GM21367 (cell line): ENCODE data around the gene TMEM72.

Experiments
- ATAC-seq: cut with Tn5 transposase; IDR thresholded peaks from one replicate; pipeline ENCODE4 v1.9.1; 2021; ENCODE audit not compliant: unreplicated experiment

The TMEM72 gene

DNA sequence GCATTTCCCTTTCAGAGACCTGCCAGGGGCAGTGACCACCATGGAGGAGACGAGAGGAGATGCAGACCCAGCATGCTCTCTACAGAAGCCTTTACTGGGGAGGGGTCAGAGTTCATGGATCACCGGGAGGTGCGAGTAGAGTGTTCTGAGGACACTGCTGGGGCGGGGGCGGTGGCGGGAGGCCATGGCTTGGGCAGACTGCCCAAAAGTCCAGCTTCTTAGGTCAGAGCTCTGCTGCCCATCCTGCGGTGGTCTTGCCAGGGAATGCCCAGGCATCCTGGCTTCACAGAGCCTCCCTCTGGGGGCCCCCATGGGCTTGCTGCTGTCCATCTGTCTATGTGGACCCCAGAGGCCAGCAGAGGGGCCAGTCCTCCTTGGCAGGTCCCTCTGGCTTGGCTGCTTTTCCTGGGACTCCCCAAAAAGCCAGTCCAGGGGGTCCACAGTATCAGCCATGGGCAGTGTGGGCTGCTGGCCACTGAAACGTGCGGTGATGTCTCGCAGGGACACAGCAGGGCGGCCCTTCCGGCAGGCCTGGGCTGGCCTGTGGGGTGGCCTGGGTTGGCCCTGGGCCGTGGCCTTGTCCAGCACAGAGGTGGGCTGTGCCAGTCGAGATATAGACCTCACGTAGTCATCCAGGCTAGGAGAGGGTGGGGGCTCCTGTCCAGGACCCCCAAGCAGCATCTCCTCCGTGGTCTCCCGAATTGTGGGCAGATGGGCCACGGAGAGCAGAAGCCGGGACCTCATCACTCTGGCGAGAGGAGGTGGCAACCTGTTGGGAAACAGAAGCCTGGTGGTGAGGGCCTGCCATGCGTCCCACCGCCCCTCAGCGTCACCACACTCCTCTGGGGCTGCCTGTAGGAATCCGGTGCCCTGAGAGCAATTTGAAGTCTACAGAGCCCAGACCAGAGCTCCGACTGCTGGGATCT lies 66.4 kb downstream of the TMEM72 start:
- no peak for ATAC-seq

DNA sequence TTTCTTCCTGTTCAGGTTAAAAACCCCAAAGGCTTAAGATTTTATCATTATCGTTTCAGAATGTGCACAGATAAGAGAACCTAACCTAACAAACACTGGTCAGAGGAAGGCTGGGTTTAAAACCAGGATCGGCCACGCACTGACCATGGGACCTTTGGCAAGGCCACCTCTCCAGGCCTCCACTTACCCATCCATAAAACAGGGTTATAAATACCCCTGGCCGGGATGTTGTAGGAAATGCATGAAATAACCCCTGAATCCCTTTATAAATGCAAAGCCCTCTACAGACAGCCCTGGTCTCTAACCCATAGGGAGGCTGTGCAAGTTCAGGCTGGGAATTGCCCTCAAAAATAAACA lies 67.1 kb downstream of the TMEM72 start:
- ATAC-seq: no peak

DNA sequence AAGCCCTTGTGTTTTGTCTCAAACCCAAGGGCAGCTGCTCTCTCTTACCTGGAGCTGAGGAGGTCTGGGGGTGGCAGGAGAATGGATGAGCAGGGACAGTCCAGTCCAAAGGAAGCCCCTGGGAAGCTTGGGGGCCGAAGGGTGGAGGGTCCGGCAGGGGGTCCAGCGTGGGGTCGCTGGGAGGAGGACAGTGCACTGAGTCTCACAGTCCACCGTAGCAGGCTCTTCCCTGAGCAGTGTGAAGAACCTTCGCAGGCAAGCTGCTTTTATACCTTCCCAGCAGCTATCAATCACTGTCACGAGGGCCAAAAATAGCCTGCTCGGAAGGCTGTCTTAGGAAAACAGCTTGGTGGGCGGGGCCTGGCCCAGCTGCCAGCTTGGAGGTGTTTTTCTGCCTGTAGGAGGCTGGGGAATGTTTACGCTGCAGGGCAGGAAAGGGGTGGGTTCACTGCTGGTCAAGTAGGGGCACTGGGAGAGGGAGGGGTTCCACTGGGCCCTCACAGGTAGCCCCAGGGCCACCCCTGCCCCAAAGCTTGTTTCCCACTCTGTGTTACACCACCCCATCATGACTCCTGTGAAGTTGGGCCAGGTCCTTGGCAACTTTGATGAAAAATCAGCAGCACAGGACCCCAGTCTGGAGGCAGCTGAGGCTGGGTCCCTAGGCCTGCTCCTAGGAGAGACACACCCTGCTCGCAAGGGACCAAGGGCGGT lies 67.6 kb downstream of the TMEM72 start, which contains the start of gene DEPP1:
Gene DEPP1 (minus strand): TSS at position 240 of the 711 bp plus-strand sequence. CDS start 779 bp downstream, outside the sequence.
- no peak for ATAC-seq

DNA sequence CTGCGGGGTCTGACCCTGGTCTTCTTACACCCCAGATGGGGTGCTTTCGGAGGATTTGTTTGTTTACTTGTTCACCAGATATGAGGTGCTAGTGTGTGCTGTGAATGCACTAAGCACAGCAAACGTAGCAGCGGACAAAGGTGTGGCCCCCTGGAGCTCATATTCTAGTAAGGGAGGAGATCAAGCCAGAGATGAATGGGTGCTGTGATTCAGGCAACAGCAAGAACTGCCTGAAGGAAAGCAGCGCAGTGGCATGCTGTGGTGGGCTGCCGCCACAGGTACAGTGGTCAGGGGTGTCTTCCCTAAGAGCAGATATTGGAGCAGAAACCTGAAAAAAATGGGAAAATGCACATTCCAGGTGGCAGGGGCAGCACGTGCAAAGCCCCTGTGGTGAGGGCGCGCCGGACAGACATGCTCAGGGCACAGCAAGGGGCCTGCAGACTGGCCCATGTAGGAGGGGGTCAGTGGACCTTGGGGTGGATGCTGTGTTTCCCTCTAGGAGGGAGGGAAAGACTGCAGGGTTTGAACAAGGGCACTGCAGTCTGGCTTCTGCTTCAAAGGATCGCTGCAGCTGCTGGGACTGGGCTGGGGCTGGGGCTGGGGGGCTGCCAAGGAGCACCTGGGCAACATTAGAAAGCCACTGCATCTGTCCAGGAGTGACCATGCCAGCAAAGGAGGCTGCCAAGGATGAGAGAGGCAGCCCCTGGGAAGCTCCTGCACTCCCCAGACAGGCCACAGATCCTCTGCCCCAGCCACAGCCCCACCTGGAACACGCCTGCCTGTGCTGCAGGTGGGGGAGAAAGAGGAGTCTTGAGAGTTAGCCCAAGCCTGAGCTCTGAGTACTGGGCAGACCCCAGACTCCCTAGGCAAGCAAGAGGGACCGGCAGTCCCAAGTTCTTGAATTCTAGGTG lies 68.4 kb downstream of the TMEM72 start:
- no peak for ATAC-seq

DNA sequence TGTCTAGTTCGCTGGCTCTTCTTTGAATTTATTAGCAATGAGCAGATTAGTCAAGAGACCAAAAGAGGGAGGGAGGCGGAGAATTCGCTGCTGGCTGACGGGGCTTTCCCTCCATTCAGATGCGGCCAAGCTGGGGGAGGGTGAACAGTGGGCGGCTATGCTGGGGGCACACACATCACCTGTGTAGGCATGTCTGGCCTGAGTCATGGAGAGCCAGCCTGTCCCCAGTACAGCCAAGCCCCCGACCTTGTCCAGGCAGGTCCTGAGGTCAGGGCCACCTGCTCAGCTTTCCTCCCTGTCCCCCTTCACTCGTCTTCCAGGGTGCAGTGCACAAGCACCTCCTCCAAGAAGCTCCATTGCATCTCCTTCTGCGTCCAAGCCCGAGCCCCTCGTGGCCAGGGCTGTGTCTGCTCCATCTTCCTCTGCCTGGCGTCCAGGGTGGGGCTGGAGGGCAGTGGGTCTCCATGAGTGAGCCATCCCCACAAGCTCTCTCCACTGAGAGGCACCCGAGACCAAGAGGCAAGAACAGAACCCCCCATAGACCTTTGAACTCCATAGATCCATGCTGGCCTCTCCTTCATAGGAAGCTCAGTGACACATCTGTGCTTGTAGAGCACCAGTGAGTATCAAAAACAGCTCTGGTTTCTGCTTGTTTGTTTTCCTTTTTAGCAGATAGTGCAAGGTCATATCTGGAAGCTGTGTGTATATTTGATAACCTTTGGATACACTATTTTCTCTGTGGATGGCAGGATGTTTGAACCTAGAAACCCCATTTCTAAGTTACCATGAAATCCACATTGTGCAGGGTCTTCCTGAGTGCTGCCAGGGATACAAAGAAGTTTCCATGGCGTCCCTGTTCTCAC lies 69.4 kb downstream of the TMEM72 start:
- no peak for ATAC-seq

DNA sequence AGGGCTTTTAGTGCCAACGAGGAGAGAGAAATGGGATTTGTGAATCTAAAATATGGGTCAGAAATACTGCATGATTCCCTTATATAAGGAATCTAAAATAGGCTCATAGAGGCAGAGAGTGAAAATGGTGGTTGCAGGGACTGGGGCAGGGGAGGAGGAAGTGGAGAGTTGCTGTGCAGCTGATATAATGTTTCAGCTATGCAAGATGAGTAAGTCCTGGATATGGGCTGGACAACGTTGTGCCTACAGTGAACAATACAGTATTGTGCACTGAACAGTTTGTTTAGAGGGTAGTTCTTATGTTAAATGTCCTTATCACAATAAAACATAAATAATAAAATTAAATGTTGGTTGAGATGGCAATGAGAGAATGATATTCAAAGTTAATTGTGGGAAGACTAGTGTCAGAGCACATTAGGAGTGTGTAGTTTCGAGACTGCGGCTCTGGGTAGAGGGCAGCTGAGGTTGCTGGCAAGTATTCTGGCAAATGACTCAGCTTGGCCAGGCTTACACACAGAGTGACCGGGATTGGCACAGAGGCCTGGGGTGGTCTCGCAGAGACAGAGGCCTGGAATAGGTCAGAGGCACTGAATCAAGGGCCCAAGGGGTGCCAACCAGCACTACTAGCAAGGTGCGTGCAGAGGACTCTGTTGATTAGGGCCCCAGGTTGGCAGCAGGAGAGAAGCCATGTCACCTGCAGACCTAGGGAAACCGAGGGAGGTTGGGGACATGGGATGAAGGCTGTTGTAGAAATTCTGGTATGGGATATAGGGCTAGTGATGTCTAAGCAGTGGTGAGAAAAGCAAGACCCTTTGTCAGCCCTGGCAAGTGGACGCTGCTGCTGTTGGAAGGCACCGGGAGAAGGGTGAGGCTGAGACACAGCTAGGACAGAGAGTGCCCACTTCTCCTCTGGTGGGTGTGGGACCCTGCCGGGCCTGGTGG lies 70.3 kb downstream of the TMEM72 start:
- no peak for ATAC-seq

DNA sequence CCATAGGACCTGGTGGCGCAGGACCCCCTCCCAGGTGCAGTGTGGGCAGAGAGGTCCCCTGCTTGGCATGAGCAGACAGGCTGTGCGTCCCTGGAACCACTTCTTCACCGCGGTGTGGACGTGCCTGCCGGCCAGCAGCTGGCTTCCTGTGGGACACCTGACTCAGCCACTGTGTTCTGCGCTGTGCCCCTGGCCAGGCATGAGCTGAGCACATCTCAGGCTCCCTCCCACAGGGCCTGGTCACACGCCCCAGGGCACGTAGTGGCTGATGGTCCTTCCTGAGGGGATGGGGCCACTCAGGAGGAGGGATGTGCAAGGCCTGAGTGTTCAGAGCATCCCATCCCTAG lies 71.0 kb downstream of the TMEM72 start:
- no peak for ATAC-seq

DNA sequence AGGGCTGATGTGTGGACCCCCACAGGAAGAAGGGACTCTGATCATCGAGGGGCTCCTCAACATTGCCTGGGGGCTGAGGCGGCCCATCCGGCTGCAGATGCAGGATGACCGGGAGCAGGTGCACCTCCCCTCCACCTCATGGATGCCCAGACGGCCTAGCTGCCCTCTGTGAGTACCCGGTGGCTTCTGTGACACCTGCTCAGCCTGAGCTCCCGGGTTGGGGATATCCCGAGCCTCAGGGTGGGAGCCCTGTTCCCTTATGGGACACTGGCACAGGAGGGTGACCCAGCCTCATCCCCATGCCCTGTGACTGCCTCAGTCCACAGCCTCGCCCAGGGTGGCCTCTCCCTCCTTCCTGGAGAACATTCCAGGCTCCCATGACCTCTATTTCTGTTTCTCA lies 71.4 kb downstream of the TMEM72 start:
- no peak for ATAC-seq

DNA sequence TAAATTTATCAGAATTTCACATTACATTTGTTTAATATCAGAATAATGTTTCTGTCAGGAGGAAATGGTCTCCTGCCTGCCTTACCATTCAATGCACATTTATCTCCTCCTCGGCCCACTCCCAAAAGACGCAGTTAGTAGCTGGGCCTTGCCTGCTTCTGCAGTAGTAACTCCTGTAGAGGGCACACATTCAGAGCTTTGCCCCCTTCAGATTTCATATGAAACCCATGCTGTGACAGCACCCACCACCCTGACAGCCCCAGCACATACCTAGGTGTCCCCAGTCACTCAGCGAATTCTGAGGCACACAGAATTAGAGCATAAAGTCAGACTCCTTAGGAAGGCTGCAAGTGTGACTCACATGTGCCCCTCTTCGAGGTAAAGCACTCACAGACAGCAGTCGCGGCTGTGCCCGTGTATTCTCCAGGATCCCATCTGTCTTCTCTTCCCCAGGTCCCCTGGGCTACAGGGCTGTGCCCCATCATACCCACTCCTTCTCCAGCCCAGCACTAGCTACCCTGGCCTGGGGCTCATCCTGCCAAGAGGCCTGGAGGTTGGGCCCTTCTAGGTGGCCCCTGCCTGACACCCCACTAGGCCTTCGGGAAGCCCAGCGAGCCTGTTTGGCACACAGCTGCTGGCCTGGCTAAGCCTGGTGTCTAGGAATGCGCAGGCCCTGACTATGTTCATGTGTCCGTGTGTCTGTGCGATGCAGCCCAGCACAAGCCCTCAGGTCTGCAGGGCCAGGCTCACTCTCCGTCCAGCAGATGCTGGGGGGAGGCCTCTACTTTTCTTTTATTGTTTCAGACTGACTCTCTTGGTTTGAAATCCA lies 72.1 kb downstream of the TMEM72 start:
- ATAC-seq: no peak

DNA sequence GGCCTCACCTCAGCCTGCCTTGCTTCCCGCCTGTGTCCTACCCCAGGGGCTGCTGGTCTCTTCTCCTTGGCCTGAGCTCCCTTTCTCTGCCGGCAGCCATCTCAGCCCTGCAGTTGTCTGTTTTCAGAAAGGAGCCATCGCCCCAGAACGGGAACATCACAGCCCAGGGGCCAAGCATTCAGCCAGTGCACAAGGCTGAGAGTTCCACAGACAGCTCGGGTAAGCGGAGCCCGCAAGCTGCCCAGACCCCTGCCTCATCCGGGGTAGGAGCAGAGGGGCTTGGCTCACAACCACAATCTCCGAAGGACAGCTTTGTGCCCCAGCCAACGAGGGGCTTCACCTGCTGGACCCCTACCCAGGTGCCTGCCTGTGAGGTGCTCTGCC lies 72.8 kb downstream of the TMEM72 start:
- ATAC-seq: no peak

DNA sequence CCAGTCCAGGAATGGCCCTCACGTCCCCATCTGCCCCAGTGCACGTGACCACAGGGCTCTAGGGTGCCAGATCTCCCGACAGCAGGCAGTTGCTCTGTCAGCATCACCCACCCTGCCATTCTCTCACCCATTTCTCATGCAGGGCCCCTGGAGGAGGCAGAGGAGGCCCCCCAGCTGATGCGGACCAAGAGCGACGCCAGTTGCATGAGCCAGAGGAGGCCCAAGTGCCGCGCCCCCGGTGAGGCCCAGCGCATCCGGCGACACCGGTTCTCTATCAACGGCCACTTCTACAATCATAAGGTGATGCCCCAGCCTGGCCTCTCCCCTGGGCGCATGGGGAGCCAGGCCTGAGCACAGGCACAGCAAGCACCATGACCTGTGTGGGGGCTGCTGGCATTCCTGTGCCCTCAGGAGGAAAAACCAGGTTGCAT lies 73.5 kb downstream of the TMEM72 start:
- no peak for ATAC-seq

DNA sequence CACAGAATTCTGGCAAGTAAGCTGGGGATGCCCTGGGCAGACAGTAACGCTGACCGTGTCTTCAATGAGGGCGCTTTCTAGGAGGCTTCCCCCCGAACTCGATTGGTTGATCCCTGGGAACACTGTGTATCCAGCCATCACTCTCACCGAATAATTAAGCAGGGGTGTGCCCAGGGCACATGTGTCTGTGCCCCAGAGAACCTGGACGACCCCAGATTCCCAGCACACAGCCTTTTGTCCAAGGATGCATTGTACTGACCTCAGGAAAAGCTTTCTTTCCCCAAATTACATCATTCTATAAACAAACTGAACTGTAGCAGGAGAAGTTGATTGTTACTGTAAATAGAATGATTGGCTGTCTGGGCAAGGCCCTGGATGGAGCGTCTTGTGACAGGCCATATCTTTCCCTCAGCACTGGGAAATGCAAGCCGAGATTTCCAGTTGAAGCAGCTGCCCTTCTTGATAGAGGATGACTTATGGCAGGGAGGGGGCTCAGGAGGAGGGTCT lies 74.1 kb downstream of the TMEM72 start:
- ATAC-seq: no peak

DNA sequence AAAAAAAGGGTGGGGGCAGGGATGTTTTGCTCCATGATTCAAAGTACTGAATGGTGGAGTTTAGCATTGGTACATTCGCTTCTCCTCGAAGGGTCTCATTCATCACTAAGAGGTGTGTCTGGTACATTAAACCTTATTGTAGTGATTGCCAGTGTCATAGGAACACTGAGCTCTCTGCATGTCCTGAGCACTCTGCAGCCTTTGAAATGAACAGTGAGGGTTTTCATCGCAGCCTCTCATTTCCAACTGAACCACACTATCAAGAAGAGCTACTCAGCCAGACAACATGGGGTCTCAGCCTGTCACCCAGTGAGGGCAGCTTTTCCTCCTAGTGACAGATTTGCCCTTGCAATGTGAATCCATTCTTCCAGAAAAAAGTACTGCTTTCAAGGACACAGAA lies 75.0 kb downstream of the TMEM72 start:
- ATAC-seq: no peak
